Astrocyte (in vitro differentiated cells and primary cell): Measurements from ENCODE around the gene CPLX3.

Experiments used
- CTCF ChIP-seq: IDR thresholded peaks from 2 replicates; pipeline ENCODE4 v1.5.1; 2011; ENCODE audit warnings: low read depth, mild to moderate bottlenecking, inconsistent platforms, low read length, moderate library complexity; ENCODE audit not compliant: insufficient read depth
- EZH2 ChIP-seq: IDR thresholded peaks from 2 replicates; pipeline ENCODE4 v1.6.1; 2012; ENCODE audit warnings: mild to moderate bottlenecking, low read length, inconsistent platforms; ENCODE audit not compliant: insufficient read depth

GRCh38 chr15:74833376-74834107 lies 7.1 kb downstream of the CPLX3 start:
- no peak for TF ChIP-seq CTCF
- no peak for TF ChIP-seq EZH2
